Ovary (tissue), 9 donors: ENCODE data around the gene HOXD9. TPM values are rescaled to one million over a fixed set of nuclear protein-coding genes. Genes with fewer than 3 reads are reported as not detected.

ENCODE experiments used
- DNase-seq, 5 donors: peaks; one replicate each; pipeline ENCODE4 v3.0.0-alpha.2; 2019 to 2020
- H3K27ac ChIP-seq, 2 donors: fragments of 200-600 bp; one replicate each; pipeline versions ENCODE4 v1.5.1 to v1.8.0; 2019 to 2022
- H3K27me3 ChIP-seq: fragments of 200-600 bp; one replicate; pipeline ENCODE4 v1.8.0; 2022
- H3K36me3 ChIP-seq: fragments of 200-600 bp; sonication (generic); one replicate; pipeline ENCODE4 v1.5.1; 2019
- H3K4me1 ChIP-seq: one replicate; pipeline ENCODE4 v1.8.1; 2013; ENCODE audit warnings: mild to moderate bottlenecking, moderate library complexity; ENCODE audit not compliant: insufficient read depth
- H3K4me3 ChIP-seq: fragments of 200-600 bp; sonication (generic); one replicate; pipeline ENCODE4 v1.5.1; 2017
- H3K9me3 ChIP-seq, 2 donors: fragments of 200-600 bp in 1 of 2; sonication (generic) in 1 of 2; one replicate each; pipeline versions ENCODE4 v1.5.1 to v1.8.1; 2013 to 2019; ENCODE audit warnings: mild to moderate bottlenecking in 1 of 2, moderate library complexity in 1 of 2
- EP300 ChIP-seq: sonication (generic); formaldehyde crosslinking; IDR thresholded peaks from one replicate; pipeline ENCODE4 v1.6.1; 2017; ENCODE audit warnings: antibody characterized with exemption
- POLR2A ChIP-seq: fragments of 450-650 bp; IDR thresholded peaks from one replicate; pipeline ENCODE4 v1.6.1; 2017; ENCODE audit warnings: antibody characterized with exemption, mild to moderate bottlenecking, moderate library complexity
- WGBS, 3 donors: extraction: QIAGEN DNeasy Blood & Tissue Kit in 1 of 3; methylation state at CpG; one replicate each; pipeline versions ENCODE4 v1.1.5 to v1.1.7; 2013 to 2017; 5-methylcytosine and 5-hydroxymethylcytosine counted together
- intact Hi-C, 4 donors: fragments of 100-400 bp; cut with DNase I; formaldehyde crosslinking; loops; one replicate each; pipeline versions ENCODE4 v1.11.0 to v1.15.1; 2022 to 2023
- polyA plus RNA-seq, 2 donors: library from polyadenylated mRNA; stranded (reverse); fragments of 200-250 nt in 1 of 2; fragments of 350-450 nt in 1 of 2; fragmentation: Illumina TruSeq in 1 of 2; extraction: RNeasy Lipid Tissue Mini Kit (QIAGEN cat#74804) in 1 of 2; gene quantifications; one replicate each; pipeline ENCODE4 v1.2.3, GENCODE V29; 2013 to 2014
- total RNA-seq, 7 donors: library from RNA; depleted of rRNA in 2 of 7; stranded (reverse); fragments of >200 nt in 2 of 7; fragmentation: NEBNext Ultra II Directional in 3 of 7; extraction: Animal tissue kit (Norgen Biotek cat#: 25700) in 3 of 7; gene quantifications; one replicate each; pipeline versions ENCODE4 v1.1.0 to v1.2.4, GENCODE V29; 2016 to 2023
- TF ChIP-seq, protein P1 (sequence below), 3 donors: fragments of 450-650 bp in 2 of 3; fragments of 200-600 bp in 1 of 3; IDR thresholded peaks; one replicate each; pipeline versions ENCODE4 v1.5.1 to v1.8.0; 2016 to 2022; ENCODE audit warnings: antibody characterized with exemption in 3 of 3, mild to moderate bottlenecking in 1 of 3
- donor health status: DM: no; HTN: no; CAD: no; lungs with moderate emphysema.
- donor health status: DM: no; HTN: no; CAD: no.
- donor health status: Bipolar disorder and iron deficiency.
- donor health status: DM: yes; HTN: yes; CAD: no.
- donor health status: DM: no; HTN: no; CAD: no.
- donor health status: DM: yes; HTN: yes; CAD: no.

Gene HOXD9
- total and polyA plus RNA-seq, 9 donors = 9.7 to 20.6 (median 12.8) TPM

DNA sequence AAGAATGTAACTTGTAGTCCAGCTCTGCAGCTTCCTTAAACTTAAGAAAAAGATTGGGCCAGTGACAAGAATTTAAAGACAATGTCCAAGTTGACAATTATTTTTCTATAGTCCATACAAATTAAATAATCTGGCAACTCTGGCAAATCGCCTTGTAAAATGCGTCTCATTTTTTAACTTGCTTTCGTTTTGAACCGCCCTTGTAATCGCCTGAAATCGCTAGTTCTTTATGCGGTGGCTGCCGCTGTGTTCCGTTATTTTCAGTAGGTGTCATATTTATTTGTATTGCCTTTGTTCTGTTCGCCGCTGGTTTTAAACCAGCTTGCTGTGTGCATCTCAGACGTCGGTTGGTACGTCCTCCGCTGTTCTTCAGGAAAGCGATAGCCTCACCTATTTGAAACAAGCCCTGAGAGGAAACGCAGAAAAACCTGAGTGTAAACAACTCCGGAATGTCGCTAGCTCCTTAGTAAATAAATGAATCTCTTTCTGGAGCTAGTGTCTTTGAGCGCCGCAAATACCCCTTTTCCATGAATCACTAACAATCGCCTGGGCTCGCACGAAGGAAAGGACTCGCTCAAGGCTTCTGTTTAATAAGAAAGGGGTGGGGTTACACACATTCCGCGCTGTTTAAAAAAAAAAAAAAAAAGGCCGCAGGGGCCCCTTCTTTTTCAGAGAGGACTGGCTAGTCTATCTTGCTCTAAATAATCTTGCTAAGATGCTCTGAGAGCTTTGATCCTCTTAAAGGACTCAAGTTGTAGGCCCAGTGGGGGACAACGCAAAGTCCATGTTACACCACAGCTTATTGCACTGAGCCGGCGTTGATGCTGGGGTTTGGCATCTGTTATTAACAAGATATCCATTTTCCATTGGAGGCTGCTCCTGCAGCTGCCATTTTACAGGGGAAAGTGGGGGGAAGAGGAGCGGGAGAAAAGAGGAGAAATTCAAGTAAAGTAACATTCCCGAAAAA, 10.0 kb downstream of the HOXD9 start:
- TF ChIP-seq, protein P1, sequence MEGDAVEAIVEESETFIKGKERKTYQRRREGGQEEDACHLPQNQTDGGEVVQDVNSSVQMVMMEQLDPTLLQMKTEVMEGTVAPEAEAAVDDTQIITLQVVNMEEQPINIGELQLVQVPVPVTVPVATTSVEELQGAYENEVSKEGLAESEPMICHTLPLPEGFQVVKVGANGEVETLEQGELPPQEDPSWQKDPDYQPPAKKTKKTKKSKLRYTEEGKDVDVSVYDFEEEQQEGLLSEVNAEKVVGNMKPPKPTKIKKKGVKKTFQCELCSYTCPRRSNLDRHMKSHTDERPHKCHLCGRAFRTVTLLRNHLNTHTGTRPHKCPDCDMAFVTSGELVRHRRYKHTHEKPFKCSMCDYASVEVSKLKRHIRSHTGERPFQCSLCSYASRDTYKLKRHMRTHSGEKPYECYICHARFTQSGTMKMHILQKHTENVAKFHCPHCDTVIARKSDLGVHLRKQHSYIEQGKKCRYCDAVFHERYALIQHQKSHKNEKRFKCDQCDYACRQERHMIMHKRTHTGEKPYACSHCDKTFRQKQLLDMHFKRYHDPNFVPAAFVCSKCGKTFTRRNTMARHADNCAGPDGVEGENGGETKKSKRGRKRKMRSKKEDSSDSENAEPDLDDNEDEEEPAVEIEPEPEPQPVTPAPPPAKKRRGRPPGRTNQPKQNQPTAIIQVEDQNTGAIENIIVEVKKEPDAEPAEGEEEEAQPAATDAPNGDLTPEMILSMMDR (IDR thresholded peaks at IDR 0.05) = no peak
- TF ChIP-seq POLR2A (no peak), EP300 (no peak)
- Histone ChIP-seq H3K4me1 (peaks cover 17% of the 10 kb centered on the region), H3K9me3 (no peaks in the 10 kb centered on the region), H3K36me3 (no peaks in the 10 kb centered on the region), H3K27me3 (no peaks in the 10 kb centered on the region), H3K4me3 (peak overlapping the region; percentile 55), H3K27ac (peak overlapping the region; percentile 10 to 99)
- intact Hi-C loops = loop anchor here in 1 of 4 donors (10.0 kb wide), 1 partner anchor 1132 kb away; the partner anchor contains the start of gene NFE2L2
- WGBS, 3 donors = 5 to 18% (median 11%) methylated on average over 33 of the region's 33 CpGs
- peak in 1 of 5 donors; percentile 28 for DNase-seq

DNA sequence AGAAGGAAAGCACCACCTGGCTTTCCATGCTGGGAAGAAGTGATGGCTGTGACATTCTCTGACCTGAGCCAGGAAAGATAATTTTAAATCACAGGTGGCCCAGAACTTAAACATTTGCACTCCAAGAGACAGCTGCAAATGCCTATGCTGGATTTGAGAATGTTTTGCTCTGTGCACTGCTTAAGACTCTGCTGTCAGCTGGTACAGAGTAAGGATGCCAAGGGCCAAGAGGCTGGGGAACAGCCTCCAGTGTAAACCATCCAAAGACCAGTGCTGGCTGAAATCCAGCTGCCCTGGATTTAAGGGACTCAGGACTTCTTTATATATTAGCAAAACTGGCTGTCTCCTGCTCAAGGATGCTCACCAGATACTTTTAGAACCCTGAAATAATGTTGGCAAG, 10.9 kb downstream of the HOXD9 start:
- DNase-seq = peak in 2 of 5 donors; percentile 45 to 61
- Histone ChIP-seq H3K9me3 (no peaks in the 10 kb centered on the region), H3K27ac (peak overlapping the region; percentile 6 to 99), H3K27me3 (no peaks in the 10 kb centered on the region), H3K4me1 (peaks cover 16% of the 10 kb centered on the region), H3K4me3 (no peak overlapping the region), H3K36me3 (no peaks in the 10 kb centered on the region)
- TF ChIP-seq, protein P1 (IDR thresholded peaks at IDR 0.05) = no peak
- TF ChIP-seq EP300 = no peak
- TF ChIP-seq POLR2A = no peak
- intact Hi-C loops = loop anchor here in 1 of 4 donors (10.0 kb wide), 1 partner anchor 1131 kb away; the partner anchor contains the start of gene NFE2L2

DNA sequence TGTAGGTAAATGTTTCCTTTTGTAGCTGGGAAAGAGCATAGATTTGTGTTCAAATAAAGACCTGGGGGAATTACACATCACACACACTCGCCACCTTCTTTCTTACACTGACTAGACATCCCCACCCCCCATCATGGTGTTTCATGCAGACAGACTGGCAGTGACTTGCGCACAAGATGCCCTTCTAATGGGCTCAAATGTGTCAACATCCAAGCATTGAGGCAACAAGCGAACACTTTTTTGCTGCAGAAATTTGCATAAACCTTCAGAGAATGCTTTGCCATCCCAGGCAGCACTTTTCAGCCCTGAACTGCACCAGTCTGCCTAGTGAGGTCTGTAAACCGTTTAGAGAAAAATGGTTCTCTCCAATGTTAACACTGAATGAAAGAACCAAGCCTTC, 11.5 kb downstream of the HOXD9 start:
- TF ChIP-seq, protein P1 (IDR thresholded peaks at IDR 0.05) = no peak
- no peaks in the 10 kb centered on the region for H3K36me3 ChIP-seq
- intact Hi-C loops = loop anchor here in 1 of 4 donors (10.0 kb wide), 1 partner anchor 1131 kb away; the partner anchor contains the start of gene NFE2L2
- H3K27me3 ChIP-seq = no peaks in the 10 kb centered on the region
- WGBS, 3 donors = 72 to 79% (median 78%) methylated on average over 4 of the region's 4 CpGs
- peak overlapping the region in 1 of 2 donors; percentile 99 for H3K27ac ChIP-seq
- DNase-seq = no peak
- H3K4me3 ChIP-seq = no peak overlapping the region
- H3K9me3 ChIP-seq = no peaks in the 10 kb centered on the region
- H3K4me1 ChIP-seq = peaks cover 16% of the 10 kb centered on the region

DNA sequence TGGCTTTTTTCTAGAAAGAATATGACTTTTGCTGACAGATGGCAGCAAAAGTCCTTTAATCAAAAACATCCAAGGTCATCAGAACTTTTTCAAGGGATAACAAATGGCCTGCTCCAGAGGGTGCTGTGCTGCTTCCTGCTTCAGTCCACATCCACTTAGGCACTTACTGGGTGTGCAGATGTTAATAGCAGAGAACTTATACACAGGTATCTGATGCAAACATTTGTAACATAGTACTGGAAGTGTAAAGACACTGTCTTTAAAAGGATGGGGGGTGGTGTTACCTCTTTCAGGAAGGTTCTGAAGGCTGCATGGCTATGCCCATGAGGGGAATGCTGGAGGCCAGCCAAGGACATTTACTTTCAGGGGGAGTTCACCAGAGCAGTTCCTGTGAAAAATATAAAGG, 12.5 kb downstream of the HOXD9 start:
- Histone ChIP-seq H3K27me3 (no peaks in the 10 kb centered on the region), H3K27ac (peak overlapping the region; percentile 93 to 99), H3K4me1 (peaks cover 16% of the 10 kb centered on the region)

More for the DNA sequence above, 12.5 kb downstream of the HOXD9 start:
- no peaks in the 10 kb centered on the region for H3K9me3 ChIP-seq
- no peak for TF ChIP-seq POLR2A
- TF ChIP-seq EP300 = no peak
- TF ChIP-seq, protein P1 (IDR thresholded peaks at IDR 0.05) = no peak
- peak in 3 of 5 donors; percentile 34 to 64 (median 53) for DNase-seq
- H3K36me3 ChIP-seq = no peaks in the 10 kb centered on the region
- H3K4me3 ChIP-seq = no peak overlapping the region
- intact Hi-C loops = loop anchor here in 1 of 4 donors (10.0 kb wide), 1 partner anchor 1130 kb away; the partner anchor contains the start of gene NFE2L2
